ENCODE results near the gene TNNT1.

Gene TNNT1

DNA sequence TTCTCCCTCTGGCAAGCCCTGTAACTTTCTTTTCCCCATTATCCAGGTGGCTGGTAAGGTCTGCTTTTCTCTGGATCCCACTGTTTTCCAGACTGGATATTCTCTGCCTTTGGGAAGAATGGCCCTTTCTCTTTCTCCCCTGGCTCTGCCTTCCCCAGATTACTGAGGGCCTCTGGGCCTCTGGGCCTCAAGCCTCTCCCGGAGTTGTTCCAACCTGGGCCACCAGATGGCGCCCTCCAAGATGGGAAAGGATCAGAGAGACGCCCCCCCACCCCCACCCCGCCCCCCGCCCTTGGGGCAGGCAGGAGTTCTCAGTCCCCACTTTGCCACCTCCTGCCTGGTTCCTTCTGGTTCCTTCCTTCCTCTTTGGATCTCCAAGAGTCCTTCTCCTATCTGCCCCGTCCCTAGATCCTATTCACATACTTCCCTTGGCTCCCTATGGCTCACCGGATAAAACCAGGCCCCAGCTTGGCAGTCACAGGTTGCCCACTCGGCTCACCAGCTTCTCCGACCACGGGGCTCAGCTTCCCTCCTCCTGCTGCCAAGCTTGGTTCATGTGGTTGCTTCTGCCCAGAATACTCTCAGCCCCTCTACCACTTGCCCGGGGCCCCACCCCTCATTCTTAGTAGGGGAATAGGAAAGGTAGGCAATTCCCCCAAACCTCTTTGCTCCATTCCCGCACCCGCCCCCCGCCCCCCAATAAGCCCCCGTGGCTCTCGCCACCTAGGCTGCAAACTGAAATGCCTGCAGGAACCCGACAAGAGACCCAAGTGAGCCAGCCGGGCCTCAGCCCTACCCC lies 60.3 kb downstream of the TNNT1 start:
- Histone ChIP-seq H4K8ac (ENCODE audit: low read depth, low read length) (no peak overlapping the region), H3K4me3 (ENCODE audit: low read length) (no peak overlapping the region), H3K27ac (ENCODE audit: low read depth, low read length) (no peak overlapping the region), H3K4ac (ENCODE audit: low read depth, low read length) (no peak overlapping the region), H3K4me2 (ENCODE audit: low read length) (no peak overlapping the region), H3K9ac (ENCODE audit: low read length) (peak overlapping the region; percentile 6), H2BK120ac (ENCODE audit: low read depth, low read length) (no peak overlapping the region), H2AK5ac (ENCODE audit: low read length) (no peak overlapping the region), H2BK15ac (replicated peaks; ENCODE audit: low read depth) (no peak overlapping the region), H3K4me1 (ENCODE audit: control insufficient read depth, low read depth, low read length) (peaks cover 10% of the 10 kb centered on the region), H2BK5ac (ENCODE audit: low read length) (no peak overlapping the region), H3K27me3 (ENCODE audit: insufficient read depth, low read length, poor library complexity) (no peaks in the 10 kb centered on the region), H3K79me1 (ENCODE audit: low read length) (peaks cover 3% of the 10 kb centered on the region), H3K56ac (ENCODE audit: low read length) (peak overlapping the region; percentile 95), H4K5ac (ENCODE audit: low read length) (no peak overlapping the region), H3K79me2 (ENCODE audit: control insufficient read depth, insufficient read depth, low read length) (no peaks in the 10 kb centered on the region), H3K36me3 (ENCODE audit: control insufficient read depth, insufficient read depth, low read length) (peaks cover 2% of the 10 kb centered on the region), H3K23ac (ENCODE audit: low read length) (no peak overlapping the region), H3K18ac (ENCODE audit: low read length) (no peak overlapping the region)
- WGBS (ENCODE audit: extremely low coverage, insufficient coverage, low lambda C conversion rate) = no CpG with 5 or more reads among the region's 18 CpGs
- peak; percentile 85 for DNase-seq

DNA sequence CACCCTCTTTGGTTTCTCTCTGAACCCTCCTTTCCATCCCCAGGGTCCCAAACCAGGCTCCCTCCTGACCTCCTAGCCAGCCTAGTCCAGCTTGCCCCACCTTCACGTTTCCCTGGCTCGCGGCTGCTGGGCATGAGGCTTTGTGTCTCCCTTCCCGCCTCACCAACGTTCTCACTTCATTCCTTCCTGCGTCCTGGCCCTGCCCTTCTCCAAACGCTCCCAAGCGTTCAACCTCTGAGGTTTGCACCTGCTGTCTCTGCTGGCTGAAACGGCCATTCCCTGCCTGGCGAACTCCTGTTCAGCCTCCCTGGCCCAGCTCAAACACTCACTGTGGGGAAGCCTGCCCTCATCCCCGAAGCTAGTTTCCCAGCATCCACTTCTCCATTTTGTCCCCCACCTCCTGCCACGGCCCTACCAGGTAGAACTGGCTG lies 61.0 kb downstream of the TNNT1 start:
- Histone ChIP-seq H2BK120ac (ENCODE audit: low read depth, low read length) (no peak overlapping the region), H3K23ac (ENCODE audit: low read length) (no peak overlapping the region), H4K5ac (ENCODE audit: low read length) (no peak overlapping the region), H3K27ac (ENCODE audit: low read depth, low read length) (no peak overlapping the region), H4K8ac (ENCODE audit: low read depth, low read length) (no peak overlapping the region), H3K27me3 (ENCODE audit: insufficient read depth, low read length, poor library complexity) (no peaks in the 10 kb centered on the region), H3K79me1 (ENCODE audit: low read length) (peaks cover 3% of the 10 kb centered on the region), H2BK15ac (replicated peaks; ENCODE audit: low read depth) (no peak overlapping the region), H3K18ac (ENCODE audit: low read length) (no peak overlapping the region), H3K4ac (ENCODE audit: low read depth, low read length) (no peak overlapping the region), H2AK5ac (ENCODE audit: low read length) (peak overlapping the region; percentile 46), H3K9ac (ENCODE audit: low read length) (peak overlapping the region; percentile 95), H2BK5ac (ENCODE audit: low read length) (no peak overlapping the region), H3K79me2 (ENCODE audit: control insufficient read depth, insufficient read depth, low read length) (no peaks in the 10 kb centered on the region), H3K4me3 (ENCODE audit: low read length) (no peak overlapping the region), H3K4me2 (ENCODE audit: low read length) (no peak overlapping the region), H3K36me3 (ENCODE audit: control insufficient read depth, insufficient read depth, low read length) (peaks cover 2% of the 10 kb centered on the region), H3K4me1 (ENCODE audit: control insufficient read depth, low read depth, low read length) (peaks cover 10% of the 10 kb centered on the region), H3K56ac (ENCODE audit: low read length) (peak overlapping the region; percentile 95)
- no CpG with 5 or more reads among the region's 12 CpGs for WGBS (ENCODE audit: extremely low coverage, insufficient coverage, low lambda C conversion rate)
- DNase-seq = no peak

DNA sequence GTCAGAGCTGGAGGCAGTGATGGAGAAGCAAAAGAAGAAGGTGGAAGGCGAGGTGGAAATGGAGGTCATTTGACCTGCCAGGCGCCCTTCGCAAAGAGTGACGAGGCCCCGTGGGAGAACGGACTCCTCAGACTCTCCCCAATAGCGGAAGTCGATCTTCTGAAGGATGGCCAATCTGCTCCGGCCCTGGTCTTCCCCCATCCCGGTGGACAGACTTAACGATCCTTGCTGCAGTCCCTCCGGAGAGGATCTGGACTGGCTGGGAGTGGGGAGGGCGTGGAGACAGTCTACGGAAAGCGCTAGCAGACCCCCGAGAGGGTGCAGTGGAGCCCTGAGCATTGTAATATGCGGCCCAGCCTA lies 61.5 kb downstream of the TNNT1 start:
- peak overlapping the region; percentile 95 for H3K9ac ChIP-seq (ENCODE audit: low read length)
- H3K4me1 ChIP-seq (ENCODE audit: control insufficient read depth, low read depth, low read length) = peaks cover 6% of the 10 kb centered on the region
- H3K56ac ChIP-seq (ENCODE audit: low read length) = peak overlapping the region; percentile 95
- H3K36me3 ChIP-seq (ENCODE audit: control insufficient read depth, insufficient read depth, low read length) = peaks cover 2% of the 10 kb centered on the region
- peaks cover 3% of the 10 kb centered on the region for H3K79me1 ChIP-seq (ENCODE audit: low read length)
- no peak overlapping the region for H2BK15ac ChIP-seq (replicated peaks; ENCODE audit: low read depth)
- no peak overlapping the region for H3K27ac ChIP-seq (ENCODE audit: low read depth, low read length)
- WGBS (ENCODE audit: extremely low coverage, insufficient coverage, low lambda C conversion rate) = no CpG with 5 or more reads among the region's 17 CpGs
- no peak overlapping the region for H2BK120ac ChIP-seq (ENCODE audit: low read depth, low read length)
- H3K4me3 ChIP-seq (ENCODE audit: low read length) = peak overlapping the region; percentile 64
- no peak for DNase-seq
- H3K27me3 ChIP-seq (ENCODE audit: insufficient read depth, low read length, poor library complexity) = no peaks in the 10 kb centered on the region
- no peak overlapping the region for H3K23ac ChIP-seq (ENCODE audit: low read length)
- no peak overlapping the region for H3K4ac ChIP-seq (ENCODE audit: low read depth, low read length)
- no peak overlapping the region for H3K18ac ChIP-seq (ENCODE audit: low read length)
- H3K79me2 ChIP-seq (ENCODE audit: control insufficient read depth, insufficient read depth, low read length) = no peaks in the 10 kb centered on the region
- peak overlapping the region; percentile 100 for H3K4me2 ChIP-seq (ENCODE audit: low read length)
- H2BK5ac ChIP-seq (ENCODE audit: low read length) = no peak overlapping the region
- H4K5ac ChIP-seq (ENCODE audit: low read length) = no peak overlapping the region
- no peak overlapping the region for H2AK5ac ChIP-seq (ENCODE audit: low read length)
- no peak overlapping the region for H4K8ac ChIP-seq (ENCODE audit: low read depth, low read length)

DNA sequence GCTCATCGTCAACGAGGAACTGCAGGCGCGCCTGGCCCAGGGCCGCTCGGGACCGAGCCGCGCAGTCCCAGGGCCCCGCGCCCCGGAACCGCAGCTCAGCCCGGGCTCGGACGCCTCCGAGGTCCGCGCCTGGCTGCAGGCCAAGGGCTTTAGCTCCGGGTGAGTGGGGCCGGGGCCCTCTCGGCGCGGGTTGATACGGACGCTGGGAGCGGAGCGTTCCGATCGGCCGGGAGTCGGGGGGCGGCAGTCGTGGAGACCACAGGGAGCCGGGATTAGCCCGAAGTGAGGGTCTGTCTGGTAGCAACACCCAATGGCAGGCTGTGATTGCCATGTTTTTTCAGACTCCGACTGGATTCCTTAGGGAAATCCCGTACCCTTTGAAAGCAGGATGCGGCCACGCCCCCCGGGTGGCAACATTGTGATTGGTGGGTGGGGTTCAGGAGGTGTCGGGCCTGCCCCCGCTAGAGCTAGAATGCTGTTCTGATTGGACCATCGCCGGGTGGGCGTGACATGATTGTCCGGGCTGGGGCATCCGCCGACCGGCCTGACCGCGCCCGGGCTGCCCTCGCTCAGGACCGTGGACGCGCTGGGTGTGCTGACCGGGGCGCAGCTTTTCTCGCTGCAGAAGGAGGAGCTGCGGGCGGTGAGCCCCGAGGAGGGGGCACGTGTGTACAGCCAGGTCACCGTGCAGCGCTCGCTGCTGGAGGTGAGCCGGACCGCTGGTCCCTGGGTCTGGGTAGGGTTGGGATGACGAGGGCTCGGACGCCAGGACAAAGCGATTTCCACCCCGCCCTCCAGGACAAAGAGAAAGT lies 62.1 kb downstream of the TNNT1 start:
- Histone ChIP-seq H2BK5ac (ENCODE audit: low read length) (no peak overlapping the region), H3K79me2 (ENCODE audit: control insufficient read depth, insufficient read depth, low read length) (no peaks in the 10 kb centered on the region), H3K4me3 (ENCODE audit: low read length) (peak overlapping the region; percentile 64), H2BK15ac (replicated peaks; ENCODE audit: low read depth) (no peak overlapping the region), H3K4me2 (ENCODE audit: low read length) (peak overlapping the region; percentile 100), H3K23ac (ENCODE audit: low read length) (no peak overlapping the region), H4K5ac (ENCODE audit: low read length) (no peak overlapping the region), H3K4me1 (ENCODE audit: control insufficient read depth, low read depth, low read length) (peaks cover 6% of the 10 kb centered on the region), H3K36me3 (ENCODE audit: control insufficient read depth, insufficient read depth, low read length) (peaks cover 2% of the 10 kb centered on the region), H2BK120ac (ENCODE audit: low read depth, low read length) (no peak overlapping the region), H3K9ac (ENCODE audit: low read length) (peak overlapping the region; percentile 95), H3K56ac (ENCODE audit: low read length) (peak overlapping the region; percentile 95), H3K18ac (ENCODE audit: low read length) (peak overlapping the region; percentile 46), H4K8ac (ENCODE audit: low read depth, low read length) (no peak overlapping the region), H3K4ac (ENCODE audit: low read depth, low read length) (peak overlapping the region; percentile 22), H3K27me3 (ENCODE audit: insufficient read depth, low read length, poor library complexity) (no peaks in the 10 kb centered on the region), H3K27ac (ENCODE audit: low read depth, low read length) (peak overlapping the region; percentile 42), H3K79me1 (ENCODE audit: low read length) (peaks cover 3% of the 10 kb centered on the region), H2AK5ac (ENCODE audit: low read length) (no peak overlapping the region)
- peak; percentile 98 for DNase-seq
- WGBS (ENCODE audit: extremely low coverage, insufficient coverage, low lambda C conversion rate) = no CpG with 5 or more reads among the region's 74 CpGs

DNA sequence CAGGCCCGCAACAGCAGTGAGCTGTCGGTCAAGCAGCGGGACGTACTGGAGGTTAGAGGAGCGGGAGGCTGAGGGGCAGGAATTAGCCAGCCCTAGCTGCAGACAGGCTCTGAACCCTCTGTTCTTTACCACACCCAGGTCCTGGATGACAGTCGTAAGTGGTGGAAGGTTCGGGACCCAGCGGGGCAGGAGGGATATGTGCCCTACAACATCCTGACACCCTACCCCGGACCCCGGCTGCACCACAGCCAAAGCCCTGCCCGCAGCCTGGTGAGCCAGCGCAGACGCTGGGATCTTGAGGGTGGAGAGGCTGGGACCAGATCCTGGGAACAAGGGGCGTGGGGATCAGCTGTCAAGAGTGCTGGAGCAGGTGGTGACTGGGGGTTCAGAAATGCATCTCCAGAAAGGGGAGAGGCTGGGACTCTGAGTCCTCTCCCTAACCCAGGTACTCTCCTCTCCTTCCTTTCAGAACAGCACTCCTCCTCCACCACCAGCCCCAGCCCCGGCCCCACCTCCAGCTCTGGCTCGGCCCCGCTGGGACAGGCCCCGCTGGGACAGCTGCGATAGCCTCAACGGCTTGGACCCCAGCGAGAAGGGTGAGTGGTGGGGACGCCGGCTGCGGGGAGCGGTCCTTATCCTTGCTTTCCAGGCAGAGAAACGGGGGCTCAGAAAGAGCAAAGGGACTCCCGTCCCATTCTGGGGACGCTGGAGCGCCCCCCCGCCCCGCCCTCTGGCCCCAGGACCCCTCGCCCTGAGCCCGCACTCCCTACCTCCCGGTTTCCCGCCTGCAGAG lies 62.9 kb downstream of the TNNT1 start:
- WGBS (ENCODE audit: extremely low coverage, insufficient coverage, low lambda C conversion rate) = no CpG with 5 or more reads among the region's 35 CpGs
- peak; percentile 41 for DNase-seq
- H3K4me1 ChIP-seq (ENCODE audit: control insufficient read depth, low read depth, low read length) = peaks cover 4% of the 10 kb centered on the region
- no peak overlapping the region for H2BK120ac ChIP-seq (ENCODE audit: low read depth, low read length)
- H3K4ac ChIP-seq (ENCODE audit: low read depth, low read length) = peak overlapping the region; percentile 22
- peak overlapping the region; percentile 84 for H3K56ac ChIP-seq (ENCODE audit: low read length)
- H3K23ac ChIP-seq (ENCODE audit: low read length) = no peak overlapping the region
- peaks cover 2% of the 10 kb centered on the region for H3K36me3 ChIP-seq (ENCODE audit: control insufficient read depth, insufficient read depth, low read length)
- H2BK15ac ChIP-seq (replicated peaks; ENCODE audit: low read depth) = no peak overlapping the region
- H2BK5ac ChIP-seq (ENCODE audit: low read length) = no peak overlapping the region
- H3K9ac ChIP-seq (ENCODE audit: low read length) = peak overlapping the region; percentile 76
- no peak overlapping the region for H4K8ac ChIP-seq (ENCODE audit: low read depth, low read length)
- H2AK5ac ChIP-seq (ENCODE audit: low read length) = no peak overlapping the region
- H3K79me1 ChIP-seq (ENCODE audit: low read length) = peaks cover 3% of the 10 kb centered on the region
- H4K5ac ChIP-seq (ENCODE audit: low read length) = no peak overlapping the region
- no peaks in the 10 kb centered on the region for H3K27me3 ChIP-seq (ENCODE audit: insufficient read depth, low read length, poor library complexity)
- H3K4me3 ChIP-seq (ENCODE audit: low read length) = peak overlapping the region; percentile 49
- H3K79me2 ChIP-seq (ENCODE audit: control insufficient read depth, insufficient read depth, low read length) = no peaks in the 10 kb centered on the region
- H3K4me2 ChIP-seq (ENCODE audit: low read length) = peak overlapping the region; percentile 65
- H3K18ac ChIP-seq (ENCODE audit: low read length) = peak overlapping the region; percentile 46
- no peak overlapping the region for H3K27ac ChIP-seq (ENCODE audit: low read depth, low read length)

All from mesendoderm (in vitro differentiated cells).